Measurements from ENCODE around the gene FBXO24.

The FBXO24 gene

DNA sequence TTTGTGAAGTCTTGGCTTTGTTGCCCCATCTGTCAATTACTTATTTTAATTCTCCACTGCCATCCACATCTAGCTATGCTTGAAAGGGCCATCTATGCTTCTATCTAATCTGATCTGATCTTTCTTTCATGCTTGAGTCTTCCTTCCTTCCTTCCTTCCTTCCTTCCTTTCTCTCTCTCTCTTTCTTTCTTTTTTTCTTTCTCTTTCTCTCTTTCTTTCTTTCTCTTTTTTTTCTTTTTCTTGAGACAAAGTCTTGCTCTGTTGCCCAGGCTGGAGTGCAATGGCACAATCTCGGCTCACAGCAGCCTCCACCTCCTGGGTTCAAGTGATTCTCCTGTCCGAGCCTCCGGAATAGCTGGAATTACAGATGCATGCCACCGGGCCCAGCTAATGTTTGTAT, 43.9 kb downstream of the FBXO24 start:
- H3K4me3 ChIP-seq (ENCODE audit: control insufficient read depth, low read depth, low read length), result no peak overlapping the region
- no peak for TF ChIP-seq CTCF (IDR thresholded peaks at IDR 0.05; ENCODE audit: control insufficient read depth, insufficient read depth, low read depth, low read length, missing control alignments)
- DNase-seq (ENCODE audit: low read depth), result no peak

- DNase-seq (ENCODE audit: low read depth), result no peak
- H3K4me3 ChIP-seq (ENCODE audit: control insufficient read depth, low read depth, low read length), result peak overlapping the region; percentile 50
- peak; percentile 50 for TF ChIP-seq CTCF (IDR thresholded peaks at IDR 0.05; ENCODE audit: control insufficient read depth, insufficient read depth, low read depth, low read length, missing control alignments)
Measured at GRCh38 chr7:100632951-100633717, 47.0 kb downstream of the FBXO24 start.

- no peak for DNase-seq (ENCODE audit: low read depth)
- no peak for TF ChIP-seq CTCF (IDR thresholded peaks at IDR 0.05; ENCODE audit: control insufficient read depth, insufficient read depth, low read depth, low read length, missing control alignments)
- H3K4me3 ChIP-seq (ENCODE audit: control insufficient read depth, low read depth, low read length), result no peak overlapping the region
Measured at GRCh38 chr7:100639995-100640516, 53.9 kb downstream of the FBXO24 start.

- DNase-seq (ENCODE audit: low read depth), result no peak
- H3K4me3 ChIP-seq (ENCODE audit: control insufficient read depth, low read depth, low read length), result no peak overlapping the region
- TF ChIP-seq CTCF (IDR thresholded peaks at IDR 0.05; ENCODE audit: control insufficient read depth, insufficient read depth, low read depth, low read length, missing control alignments), result no peak
Measured at GRCh38 chr7:100640517-100641440, 54.7 kb downstream of the FBXO24 start.

DNA sequence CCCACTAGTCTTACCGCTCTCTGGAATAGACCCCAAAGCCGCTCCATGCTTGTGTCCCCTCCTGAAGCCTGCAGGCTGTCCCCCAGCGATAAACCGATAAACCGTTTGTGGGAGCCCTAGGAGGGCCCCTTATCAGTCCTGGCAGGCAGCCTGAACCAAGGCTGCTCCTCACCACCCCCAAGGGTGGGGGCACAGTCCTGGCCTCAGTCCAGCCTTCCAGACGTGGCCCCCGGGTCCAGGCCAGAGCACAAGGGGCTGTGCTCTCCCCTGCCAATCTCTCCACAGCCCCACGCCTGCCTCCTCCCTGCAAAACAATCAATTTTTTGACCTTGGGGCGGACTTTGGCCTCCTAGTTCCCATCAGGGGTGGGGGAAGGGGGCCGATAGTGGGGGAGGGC, 55.3 kb downstream of the FBXO24 start, which contains the start of gene TFR2:
Gene TFR2, minus strand, starts transcription at position 90 of the 397 bp plus-strand sequence. Its CDS starts 43 bp downstream, at position 47.
- no peak for TF ChIP-seq CTCF (IDR thresholded peaks at IDR 0.05; ENCODE audit: control insufficient read depth, insufficient read depth, low read depth, low read length, missing control alignments)
- no peak within 1 kb of the TSS for H3K4me3 ChIP-seq (ENCODE audit: control insufficient read depth, low read depth, low read length)

GRCh38 chr7:100641860-100642533, 55.9 kb downstream of the FBXO24 start:
- no peak overlapping the region for H3K4me3 ChIP-seq (ENCODE audit: control insufficient read depth, low read depth, low read length)
- no peak for TF ChIP-seq CTCF (IDR thresholded peaks at IDR 0.05; ENCODE audit: control insufficient read depth, insufficient read depth, low read depth, low read length, missing control alignments)
- DNase-seq (ENCODE audit: low read depth), result no peak

More for the DNA sequence above, 55.3 kb downstream of the FBXO24 start, which contains the start of gene TFR2:
- no peak for DNase-seq (ENCODE audit: low read depth)

Measured in AG09309 (cell line).